B cell (primary cell): Measurements from ENCODE around the gene TWNK. TPM values are rescaled to one million over a fixed set of nuclear protein-coding genes. Genes with fewer than 3 reads are reported as not detected.

ENCODE experiments used
- ATAC-seq: fragments of 200-7000 bp; cut with Tn5 transposase; one replicate; pipeline ENCODE4 v1.10.0; 2021; ENCODE audit warnings: low read depth, mild to moderate bottlenecking, moderate number of reproducible peaks, moderate library complexity
- CTCF ChIA-PET: fragments of 350-600 bp; sonication (Branson Sonifier 250); formaldehyde crosslinking; loops from one replicate; lab custom pipeline; 2021; ENCODE audit warnings: antibody characterized with exemption, inconsistent platforms; lab: Charles Lee
- POLR2A ChIA-PET: fragments of 350-600 bp; sonication (Branson Sonifier 250); formaldehyde crosslinking; loops from one replicate; lab custom pipeline; 2021; ENCODE audit warnings: antibody characterized with exemption; lab: Charles Lee
- DNase-seq: peaks from one replicate; pipeline ENCODE4 v3.0.0; 2013
- H2AFZ ChIP-seq: 2 replicates; pipeline ENCODE4 v1.6.1; 2012; ENCODE audit warnings: mild to moderate bottlenecking, low read depth, low read length; ENCODE audit not compliant: insufficient read depth, poor library complexity, severe bottlenecking
- H3K27ac ChIP-seq, 2 donors: 1 replicate in 1 of 2; 2 replicates in 1 of 2; pipeline ENCODE4 v1.5.1; 2012 to 2013; ENCODE audit warnings: low read length in 2 of 2, mild to moderate bottlenecking in 2 of 2, moderate library complexity in 1 of 2
- H3K27me3 ChIP-seq, 4 experiments: fragments of 200-600 bp in 1 of 4; sonication (generic) in 1 of 4; replicated peaks in 1 of 4; 1 replicate in 2 of 4; 2 replicates in 2 of 4; pipeline versions ENCODE4 v1.6.1 to v1.7.0; 2013 to 2016; ENCODE audit warnings: low read length in 3 of 4, mild to moderate bottlenecking in 2 of 4, mixed read lengths in 1 of 4, moderate library complexity in 1 of 4; ENCODE audit not compliant: insufficient read depth in 4 of 4, control insufficient read depth in 3 of 4; ENCODE audit errors: control extremely low read depth in 1 of 4
- H3K36me3 ChIP-seq, 2 experiments: replicated peaks in 1 of 2; 1 replicate in 1 of 2; 2 replicates in 1 of 2; pipeline versions ENCODE4 v1.6.1 to v1.7.1; 2013; ENCODE audit warnings: low read length in 1 of 2; ENCODE audit not compliant: insufficient read depth in 2 of 2, control insufficient read depth in 1 of 2; ENCODE audit errors: control extremely low read depth in 1 of 2, extremely low read depth in 1 of 2
- H3K4me1 ChIP-seq, 2 donors: fragments of 200-600 bp in 1 of 2; sonication (generic) in 1 of 2; 1 replicate in 1 of 2; 2 replicates in 1 of 2; pipeline versions ENCODE4 v1.5.1 to v1.6.1; 2013 to 2017; ENCODE audit warnings: low read length in 2 of 2; ENCODE audit not compliant: control insufficient read depth in 2 of 2, insufficient read depth in 2 of 2
- H3K4me2 ChIP-seq: replicated peaks from 2 replicates; pipeline ENCODE3; 2012; ENCODE audit warnings: mild to moderate bottlenecking, low read depth, low read length; ENCODE audit not compliant: poor library complexity, severe bottlenecking
- H3K4me3 ChIP-seq, 5 experiments: fragments of 200-600 bp in 1 of 5; sonication (generic) in 1 of 5; 1 replicate in 3 of 5; 2 replicates in 2 of 5; pipeline versions ENCODE4 v1.5.1 to v1.7.0; 2011 to 2016; ENCODE audit warnings: low read length in 4 of 5, mild to moderate bottlenecking in 4 of 5, low read depth in 2 of 5, control low read depth in 1 of 5, moderate library complexity in 1 of 5; ENCODE audit not compliant: insufficient read depth in 1 of 5; ENCODE audit errors: control extremely low read depth in 1 of 5, extremely low read depth in 1 of 5
- H3K79me2 ChIP-seq: fragments of 200-600 bp; sonication (generic); one replicate; pipeline ENCODE4 v1.6.0; 2016; ENCODE audit warnings: low read length; ENCODE audit not compliant: control insufficient read depth, insufficient read depth
- H3K9ac ChIP-seq: fragments of 200-600 bp; sonication (generic); 2 replicates; pipeline ENCODE4 v1.6.1; 2017; ENCODE audit warnings: mild to moderate bottlenecking, low read length, moderate library complexity
- H3K9me3 ChIP-seq, 3 donors: one replicate each; pipeline versions ENCODE4 v1.6.1 to v1.7.1; 2013; ENCODE audit warnings: low read length in 2 of 3; ENCODE audit not compliant: control insufficient read depth in 2 of 3, insufficient read depth in 1 of 3; ENCODE audit errors: control extremely low read depth in 1 of 3
- H4K20me1 ChIP-seq: 2 replicates; pipeline ENCODE4 v1.6.0; 2012; ENCODE audit warnings: mild to moderate bottlenecking, low read length; ENCODE audit not compliant: insufficient read depth, control insufficient read depth, poor library complexity, severe bottlenecking
- H3K27ac Mint-ChIP-seq: one replicate; pipeline ENCODE4 v1.8.0; 2021; ENCODE audit warnings: mixed read lengths
- H3K27me3 Mint-ChIP-seq: one replicate; pipeline ENCODE4 v1.8.0; 2021; ENCODE audit warnings: mixed read lengths
- H3K4me1 Mint-ChIP-seq: one replicate; pipeline ENCODE4 v1.8.0; 2021; ENCODE audit warnings: mixed read lengths
- H3K4me3 Mint-ChIP-seq: one replicate; pipeline ENCODE4 v1.8.0; 2021; ENCODE audit warnings: mixed read lengths
- H3K9me3 Mint-ChIP-seq: one replicate; pipeline ENCODE4 v1.8.0; 2022; ENCODE audit warnings: mixed read lengths; ENCODE audit not compliant: insufficient read depth
- CTCF ChIP-seq: fragments of 200-600 bp; IDR thresholded peaks from one replicate; pipeline ENCODE4 v1.8.0; 2022; ENCODE audit warnings: antibody characterized with exemption, mild to moderate bottlenecking
- EZH2 ChIP-seq: IDR thresholded peaks from 2 replicates; pipeline ENCODE4 v1.6.1; 2012; ENCODE audit warnings: borderline replicate concordance, low read depth, mild to moderate bottlenecking, moderate library complexity, low read length; ENCODE audit not compliant: insufficient read depth, poor library complexity, severe bottlenecking
- WGBS: methylation state at CpG from one replicate; pipeline ENCODE4 v1.1.5; 2013; ENCODE audit warnings: missing lambda C conversion rate; ENCODE audit not compliant: insufficient coverage; 5-methylcytosine and 5-hydroxymethylcytosine counted together
- intact Hi-C: fragments of 100-400 bp; cut with micrococcal nuclease; formaldehyde crosslinking; loops from one replicate; pipeline ENCODE4 v1.10.0; 2022
- polyA plus RNA-seq: library from polyadenylated mRNA; depleted of rRNA; stranded (reverse); fragments of >200 nt; gene quantifications from 2 replicates; pipeline ENCODE4 v1.2.3, GENCODE V29; 2012
- total RNA-seq, 2 donors: library from RNA; stranded (reverse); fragments of 120-200 nt in 1 of 2; gene quantifications; 1 replicate in 1 of 2; 2 replicates in 1 of 2; pipeline versions ENCODE4 v1.2.3 to v1.2.4, GENCODE V29; 2013 to 2022

The TWNK gene
- total and polyA plus RNA-seq, 2 donors (not counting 1 experiment from before 2014, with no cell fraction given): 7.2 to 11.8 TPM

DNA sequence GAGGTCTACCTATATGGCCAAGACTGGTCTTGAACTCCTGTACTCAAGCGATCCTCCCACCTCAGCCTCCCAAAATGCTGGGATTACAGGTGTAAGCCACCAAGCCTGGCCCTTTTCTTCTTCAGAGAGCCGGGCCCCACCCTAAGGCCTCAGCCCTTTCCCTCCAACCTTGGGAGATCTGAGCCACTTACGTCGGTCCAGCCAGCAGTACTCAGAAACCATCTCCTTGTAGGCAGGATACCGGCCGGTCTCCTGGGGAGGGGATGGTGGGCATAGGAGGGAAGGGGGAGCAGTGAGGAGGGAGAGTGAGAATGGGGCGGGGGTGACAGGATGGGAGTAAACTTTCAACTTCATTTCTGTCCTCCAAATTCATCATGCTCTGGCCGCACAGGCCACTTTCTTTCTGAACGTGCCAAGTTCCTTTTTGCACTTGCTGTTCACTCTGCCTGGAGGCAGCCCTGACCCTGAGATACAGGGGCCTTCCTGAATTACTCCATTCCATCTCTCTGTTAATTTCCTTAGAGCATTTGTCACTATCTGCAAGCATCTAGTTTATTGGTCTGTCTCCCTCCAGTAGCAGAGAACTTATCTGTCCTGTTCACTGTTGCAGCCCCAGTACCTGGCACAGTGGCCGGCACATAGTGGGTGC lies 33.2 kb downstream of the TWNK start:
- no peaks in the 10 kb centered on the region for H4K20me1 ChIP-seq
- Mint-ChIP-seq H3K27ac (no peak overlapping the region), H3K9me3 (no peaks in the 10 kb centered on the region), H3K4me1 (peaks cover 13% of the 10 kb centered on the region), H3K4me3 (no peak overlapping the region), H3K27me3 (peaks cover 27% of the 10 kb centered on the region)
- WGBS: 90% methylated on average over 5 of the region's 10 CpGs
- no peak overlapping the region for H3K27ac ChIP-seq
- ATAC-seq (no peak), DNase-seq (no peak)
- peaks cover 0 to 33% (median 22%) of the 10 kb centered on the region in 4 experiments for H3K27me3 ChIP-seq
- H3K79me2 ChIP-seq: no peaks in the 10 kb centered on the region
- H3K9ac ChIP-seq: no peak overlapping the region
- H3K4me3 ChIP-seq: no peak overlapping the region
- no peak overlapping the region for H2AFZ ChIP-seq
- no peaks in the 10 kb centered on the region for H3K36me3 ChIP-seq
- ChIA-PET CTCF (interaction anchor here (1.7 to 7.0 kb wide), 3 partner anchors 10 to 23 kb away, joined by 9 to 57 read pairs (median 36); partner anchors contain the start of genes LZTS2, PDZD7 and SFXN3), POLR2A (interaction anchor here (0.9 to 1.2 kb wide), 2 partner anchors 10 to 43 kb away, joined by 4 read pairs; partner anchors contain the start of genes PDZD7 and SFXN3)
- peaks cover 16 to 17% of the 10 kb centered on the region in 2 donors for H3K4me1 ChIP-seq
- TF ChIP-seq EZH2: no peak
- TF ChIP-seq CTCF: no peak
- no peaks in the 10 kb centered on the region for H3K9me3 ChIP-seq
- no peak overlapping the region for H3K4me2 ChIP-seq
- intact Hi-C loops: no loop called here

DNA sequence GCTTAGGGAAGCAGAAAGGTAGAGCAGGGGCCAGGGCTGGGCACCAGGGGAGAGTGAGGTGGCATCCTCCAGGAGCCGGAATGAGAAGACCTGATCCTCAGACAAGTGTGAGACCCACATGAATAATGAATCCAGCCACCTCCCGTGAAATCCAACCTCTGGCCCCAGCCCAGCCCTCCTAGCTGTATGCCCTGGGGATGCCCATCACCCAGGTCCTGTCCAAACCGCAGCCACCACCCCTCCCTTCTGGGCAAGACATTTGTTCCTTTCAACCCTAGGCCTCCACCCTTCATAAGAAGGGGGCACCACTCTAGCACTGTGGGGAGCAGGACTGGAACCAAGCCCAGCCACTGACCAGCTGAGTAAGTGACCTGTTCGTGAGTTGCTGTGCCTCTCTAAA lies 33.9 kb downstream of the TWNK start:
- Mint-ChIP-seq H3K27ac (no peak overlapping the region), H3K4me3 (no peak overlapping the region), H3K4me1 (peaks cover 13% of the 10 kb centered on the region), H3K9me3 (no peaks in the 10 kb centered on the region), H3K27me3 (peaks cover 23% of the 10 kb centered on the region)
- no peak overlapping the region for H3K27ac ChIP-seq
- no peaks in the 10 kb centered on the region for H3K36me3 ChIP-seq
- no peaks in the 10 kb centered on the region for H3K9me3 ChIP-seq
- no peak overlapping the region for H3K4me2 ChIP-seq
- TF ChIP-seq EZH2: no peak
- no peak for TF ChIP-seq CTCF
- no peak overlapping the region for H2AFZ ChIP-seq
- ATAC-seq (no peak), DNase-seq (no peak)
- H3K4me3 ChIP-seq: no peak overlapping the region
- H3K79me2 ChIP-seq: no peaks in the 10 kb centered on the region
- CTCF ChIA-PET: no interaction called here
- WGBS: 93% methylated on average over 4 of the region's 4 CpGs
- no peaks in the 10 kb centered on the region for H4K20me1 ChIP-seq
- H3K27me3 ChIP-seq: peaks cover 0 to 27% (median 19%) of the 10 kb centered on the region in 4 experiments
- H3K4me1 ChIP-seq: peaks cover 16 to 17% of the 10 kb centered on the region in 2 donors
- POLR2A ChIA-PET: no interaction called here
- intact Hi-C loops: no loop called here
- no peak overlapping the region for H3K9ac ChIP-seq
